Measurements from ENCODE around the gene PRMT6. TPM values are rescaled to one million over a fixed set of nuclear protein-coding genes. Genes with fewer than 3 reads are reported as not detected.

Gene PRMT6
- not detected in 5 replicates for total RNA-seq (2022; extraction: Qiagen RNA extraction)

GRCh38 chr1:107056426-107057196, at the start of gene PRMT6:
TSS of gene PRMT6 (plus strand) at chr1:107056674. CDS start at chr1:107056716, 42 bp downstream.

Other genes with a start within 250 kb of the PRMT6 start
- gene NTNG1, start 84.4 kb downstream of the PRMT6 start, total RNA-seq (2022; extraction: Qiagen RNA extraction): not detected in 5 replicates

Data from A549 treated with Hydrocortisone at 1 μM for 4 hours (cell line).